GM19452 (cell line): ENCODE data around the gene BACH2.

Experiments
- ATAC-seq: cut with Tn5 transposase; IDR thresholded peaks from one replicate; pipeline ENCODE4 v1.9.1; 2021; ENCODE audit not compliant: unreplicated experiment

The BACH2 gene

DNA sequence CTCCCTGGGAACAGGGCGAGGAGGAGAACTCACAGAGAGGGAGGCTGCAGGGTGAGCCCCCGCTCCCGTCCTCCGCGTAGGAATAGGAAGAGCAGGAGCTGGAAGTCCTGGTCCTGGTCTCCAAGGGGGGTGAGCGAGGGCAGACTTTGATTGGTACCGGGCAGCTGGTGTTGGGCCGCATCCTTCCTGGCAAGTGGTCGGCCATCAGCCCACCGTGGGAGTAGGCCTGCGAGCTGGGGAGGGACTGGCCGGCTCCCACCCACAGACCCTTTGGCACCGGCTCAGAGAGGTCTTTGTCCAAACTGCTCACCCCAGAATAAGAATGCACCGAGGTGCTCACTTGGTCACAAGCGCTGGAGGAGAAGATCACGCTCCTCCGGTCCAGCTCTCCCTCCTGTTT, 346.2 kb downstream of the BACH2 start:
- ATAC-seq: no peak

DNA sequence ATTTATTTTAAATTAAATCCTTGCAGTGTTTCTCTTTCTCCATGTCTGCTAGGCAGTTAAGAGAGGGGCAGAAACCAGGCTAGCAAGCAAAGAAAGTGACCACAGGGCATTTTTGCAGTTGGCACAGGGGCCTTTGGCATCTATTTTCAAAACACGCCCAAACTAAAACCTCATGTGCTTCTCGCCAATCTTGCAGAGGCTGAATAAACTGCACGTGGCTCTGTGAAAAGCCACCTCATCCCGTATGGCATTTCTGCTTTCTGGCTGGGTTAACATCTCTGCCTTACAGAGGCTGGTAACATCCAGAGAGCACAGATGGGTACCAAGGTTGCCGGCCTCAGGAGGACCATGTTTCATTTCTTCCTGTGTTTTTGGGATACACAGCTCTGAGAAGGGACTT, 347.8 kb downstream of the BACH2 start:
- ATAC-seq: no peak

DNA sequence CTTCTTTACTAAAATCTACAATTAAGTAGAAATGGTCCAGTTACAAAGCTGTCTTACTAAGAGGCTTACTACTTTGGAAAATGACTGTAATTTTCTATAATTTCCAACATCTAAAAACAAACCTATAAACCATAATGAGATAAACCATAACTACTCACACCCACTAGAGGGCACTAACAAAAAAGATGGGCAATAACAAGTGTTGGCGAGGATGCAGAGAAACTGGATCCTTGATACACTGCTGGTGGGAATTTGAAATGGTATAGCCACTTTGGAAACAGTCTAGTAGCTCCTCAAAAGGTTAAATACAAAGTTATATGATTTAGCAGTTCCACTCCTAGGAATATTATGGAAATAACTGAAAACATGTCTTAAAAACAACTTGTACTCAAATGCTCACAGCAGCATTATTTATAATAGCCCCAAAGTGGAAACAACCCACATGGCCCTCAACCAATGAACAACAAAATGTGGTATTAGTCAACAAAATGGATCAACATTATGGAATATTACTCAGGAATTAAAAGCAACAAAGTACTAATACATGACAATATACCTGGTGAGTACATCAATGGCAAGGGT, 351.7 kb downstream of the BACH2 start:
- no peak for ATAC-seq

DNA sequence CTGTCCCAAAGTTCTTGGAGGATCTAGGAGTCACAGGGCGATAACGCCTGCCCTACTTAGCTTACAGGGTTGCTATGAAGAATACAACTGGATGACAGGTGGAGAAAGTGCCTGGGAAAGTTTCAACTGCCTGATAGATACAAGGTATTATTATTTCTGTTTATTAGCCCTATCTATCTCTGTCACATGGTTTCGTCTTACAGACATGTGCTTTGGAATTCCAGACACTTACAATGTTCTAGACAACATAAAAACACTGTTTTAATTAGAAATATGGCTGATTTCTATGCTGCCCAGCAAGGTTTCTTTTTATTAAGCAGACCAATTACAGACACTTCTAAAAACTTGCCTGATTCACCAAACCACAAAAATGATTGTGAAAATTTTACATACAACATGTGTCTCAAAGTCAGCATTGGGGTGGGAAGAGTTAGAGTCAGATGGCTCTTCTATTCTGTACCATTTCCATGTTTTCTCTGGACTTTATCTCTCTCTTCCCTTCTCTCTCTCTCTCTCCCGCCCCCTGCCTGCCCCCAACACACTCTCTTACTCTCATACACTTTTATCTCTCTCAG, 352.4 kb downstream of the BACH2 start:
- ATAC-seq: no peak

DNA sequence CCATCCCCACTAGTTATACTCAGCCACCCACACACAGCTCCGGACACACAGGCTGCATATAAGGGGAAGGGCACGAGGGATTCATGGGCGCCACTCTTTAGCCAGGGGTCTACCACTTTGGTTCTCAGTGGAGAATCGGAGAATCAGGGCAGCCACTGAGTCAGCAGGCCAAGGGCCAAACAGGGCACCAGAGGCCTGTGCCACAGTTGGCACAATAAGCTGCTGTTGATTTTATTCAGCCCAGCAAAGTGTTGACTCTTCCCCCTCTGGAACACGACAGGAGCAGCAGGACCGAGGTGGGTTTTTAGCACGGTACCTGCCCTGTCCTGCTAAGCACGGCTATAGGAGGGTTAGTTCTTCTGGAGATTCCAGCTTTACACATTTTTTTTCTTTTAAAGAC, 354.0 kb downstream of the BACH2 start:
- no peak for ATAC-seq

DNA sequence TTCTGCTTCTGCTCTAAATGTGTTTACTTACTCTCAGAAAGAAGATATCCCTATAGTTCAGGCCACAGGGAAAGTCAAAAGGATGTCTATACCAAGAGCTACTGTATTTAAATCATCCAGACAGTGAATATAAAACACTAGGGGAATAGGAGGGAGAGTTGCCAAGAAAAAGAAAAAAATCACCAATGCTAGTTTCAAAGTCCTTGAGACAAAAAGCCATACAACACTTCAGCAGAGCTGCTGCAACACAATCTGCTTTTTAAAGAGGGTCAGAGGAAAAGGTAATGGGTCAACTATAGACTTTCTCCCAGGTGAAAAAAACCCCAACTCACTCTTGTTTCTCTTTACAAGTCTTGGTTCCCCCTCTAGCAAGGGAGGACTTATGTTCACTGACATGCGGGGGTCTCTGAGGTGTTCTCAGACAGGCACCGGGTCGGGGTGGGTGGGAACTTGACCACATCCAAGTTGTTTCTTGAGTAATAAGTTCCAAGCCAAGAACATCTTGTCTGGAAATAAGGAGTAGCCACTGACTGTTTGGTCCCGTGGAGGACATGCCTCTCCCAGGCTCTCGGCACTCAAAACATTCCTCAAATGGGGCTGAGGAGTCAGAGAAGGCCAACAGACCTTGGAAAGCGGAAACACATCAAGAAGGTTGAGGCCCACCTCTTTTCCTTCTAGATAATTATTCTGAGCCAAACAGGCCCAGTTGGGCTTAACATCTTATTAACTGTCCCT, 354.7 kb downstream of the BACH2 start:
- no peak for ATAC-seq

DNA sequence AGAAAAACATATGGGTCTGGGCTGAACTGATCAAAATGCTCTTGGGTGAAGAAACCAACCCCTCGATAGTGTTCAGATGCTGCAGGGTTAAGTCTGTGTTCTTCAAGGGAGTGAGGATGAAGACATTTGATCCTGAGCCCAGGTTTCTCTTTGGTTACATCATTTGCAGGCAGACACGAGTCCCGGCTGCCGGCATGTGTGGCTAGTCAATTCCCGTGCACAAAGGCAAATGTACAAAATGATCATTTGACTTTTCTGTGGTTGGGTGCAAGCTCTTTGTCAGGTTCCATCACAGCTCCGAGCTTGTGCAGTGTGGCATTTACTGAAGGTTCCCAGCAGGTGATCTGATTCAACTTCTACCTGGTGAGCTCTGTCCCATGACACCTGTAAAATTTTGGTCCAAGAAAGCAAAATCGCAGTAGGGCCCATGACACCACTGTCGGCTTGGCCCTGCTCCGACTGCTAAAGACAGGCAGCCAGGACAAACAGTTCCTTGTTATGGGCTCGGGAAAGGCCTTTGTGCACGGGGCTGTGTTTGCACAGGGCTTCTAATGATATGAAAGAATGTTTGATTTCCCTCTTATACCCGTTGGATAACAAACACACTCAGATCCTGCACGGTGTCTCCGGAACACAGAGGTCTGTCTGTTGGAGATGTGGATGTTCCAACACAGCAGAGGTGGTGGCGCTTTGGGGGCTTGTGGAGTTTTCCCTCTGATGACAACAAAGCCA, 355.4 kb downstream of the BACH2 start:
- ATAC-seq: no peak

DNA sequence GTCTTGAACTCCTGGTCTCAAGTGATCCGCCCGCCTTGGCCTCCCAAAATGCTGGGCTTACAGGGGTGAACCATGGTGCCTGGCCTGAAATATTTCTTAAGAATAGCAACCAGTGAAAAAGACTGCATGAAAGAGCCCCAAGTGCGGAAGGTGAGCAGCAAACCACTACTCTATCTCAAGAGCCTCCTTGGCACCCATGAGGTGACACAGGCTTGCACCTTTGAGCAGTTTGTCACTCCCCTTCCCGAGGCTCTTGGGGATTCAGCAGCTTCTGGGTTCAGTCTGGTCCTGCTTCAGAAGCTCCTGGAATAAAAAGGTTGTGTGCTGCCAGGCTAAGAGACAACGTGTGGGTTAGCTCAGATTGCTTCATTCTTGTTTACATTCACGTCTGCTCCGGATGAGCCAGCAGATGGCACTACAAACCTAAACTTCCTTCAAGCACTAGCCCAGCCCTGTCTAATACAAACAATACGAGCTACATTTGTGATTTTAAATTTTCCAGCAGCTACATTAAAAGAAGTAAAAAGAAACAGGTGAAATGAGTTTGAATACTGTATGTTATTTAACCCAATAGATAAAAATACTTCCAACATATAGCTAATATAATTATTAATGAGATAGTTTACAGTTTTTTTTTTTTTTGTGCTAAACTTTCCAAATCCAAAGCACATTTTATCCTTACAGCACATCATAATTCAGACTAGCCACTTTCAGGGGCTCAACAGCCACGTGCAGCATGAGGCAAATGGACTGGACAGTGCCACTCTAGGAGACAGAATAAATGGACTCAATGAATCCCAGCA, 356.2 kb downstream of the BACH2 start:
- peak; percentile 89 for ATAC-seq

DNA sequence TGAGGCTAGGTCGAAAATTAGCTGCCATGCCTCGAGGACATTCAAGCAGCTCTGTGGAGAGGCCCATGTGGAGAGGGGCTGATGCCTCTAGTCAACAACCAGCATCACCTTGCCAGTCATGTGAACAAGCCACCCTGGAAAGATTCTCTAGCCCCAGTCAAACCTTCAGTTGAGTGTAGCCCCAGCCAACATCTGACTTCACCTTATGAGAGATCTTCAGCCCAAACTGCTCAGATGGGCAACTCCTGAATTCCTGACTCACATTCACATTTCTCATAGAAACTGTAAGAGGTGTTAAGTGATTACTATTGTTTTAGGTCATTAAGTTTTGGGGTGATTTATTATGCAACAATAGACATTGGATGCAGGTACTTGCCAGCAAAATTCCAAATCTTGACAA, 357.5 kb downstream of the BACH2 start:
- no peak for ATAC-seq

DNA sequence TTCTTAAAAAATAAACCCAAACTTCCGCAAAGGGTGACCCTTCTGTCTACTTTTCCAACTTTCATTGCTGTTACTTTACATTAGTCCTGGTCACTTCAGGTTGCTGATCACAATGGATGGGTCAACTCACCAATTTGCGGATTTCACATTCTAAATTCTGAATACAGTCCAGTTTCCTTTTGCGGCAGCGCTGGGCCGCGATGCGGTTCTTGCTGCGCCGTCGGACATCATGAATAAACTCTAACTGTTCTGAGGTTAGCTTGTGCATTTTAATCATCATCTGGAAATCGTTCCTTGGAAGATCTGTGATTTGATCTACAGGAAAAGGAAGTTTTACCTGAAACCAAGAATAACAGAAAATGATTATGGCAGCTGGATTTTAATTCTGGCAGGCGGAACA, 358.6 kb downstream of the BACH2 start:
- no peak for ATAC-seq

DNA sequence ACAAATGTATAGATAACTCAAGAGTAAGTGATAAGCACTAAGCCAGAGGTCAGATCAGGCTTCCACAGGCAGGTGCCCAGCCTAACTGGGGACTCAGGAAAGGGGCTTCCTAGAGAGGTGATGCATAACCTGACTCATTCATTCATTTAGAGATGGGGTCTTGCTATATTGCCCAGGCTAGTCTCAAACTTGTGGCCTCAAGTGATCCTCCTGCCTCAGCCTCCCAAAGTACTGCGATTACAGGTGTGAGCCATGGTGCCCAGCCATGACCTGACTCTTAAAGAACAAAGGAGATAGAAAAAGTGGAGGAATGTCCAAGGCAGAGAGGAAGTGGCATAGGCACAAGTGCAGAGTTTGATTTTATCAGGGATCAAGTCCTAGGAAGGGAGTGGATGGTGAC, 360.5 kb downstream of the BACH2 start:
- ATAC-seq: no peak

DNA sequence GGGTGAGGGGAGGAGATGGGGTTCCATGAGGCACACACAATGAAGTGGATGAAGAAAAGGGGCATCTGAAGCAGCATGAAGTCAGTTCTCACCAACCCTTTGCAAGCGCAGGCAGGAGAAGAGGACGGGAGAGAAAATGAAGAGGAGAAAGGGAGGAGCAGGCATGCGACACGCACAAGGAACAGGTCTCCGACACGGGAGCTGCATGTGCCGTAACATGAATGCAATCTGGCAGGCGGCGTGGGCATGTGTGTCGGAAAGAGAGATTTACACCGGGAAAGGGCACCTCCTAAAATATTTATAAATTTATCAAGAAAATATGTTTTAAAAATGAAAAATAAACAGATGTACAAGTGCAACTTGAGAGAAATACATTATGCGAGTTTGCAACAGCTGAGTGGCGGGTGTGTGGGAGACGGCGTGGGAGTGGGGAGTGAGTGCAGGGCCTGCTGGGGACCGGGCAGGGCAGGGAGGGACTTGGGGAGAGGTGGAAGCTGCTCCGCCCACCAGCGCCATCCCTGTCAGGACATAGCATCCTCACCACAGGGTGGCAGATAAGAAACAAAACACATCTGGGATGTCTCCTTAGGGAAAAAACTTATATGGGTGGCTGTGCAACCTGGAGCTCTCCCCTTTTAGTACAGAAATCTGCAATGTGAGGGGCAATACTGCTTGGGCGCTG, 361.8 kb downstream of the BACH2 start:
- no peak for ATAC-seq

DNA sequence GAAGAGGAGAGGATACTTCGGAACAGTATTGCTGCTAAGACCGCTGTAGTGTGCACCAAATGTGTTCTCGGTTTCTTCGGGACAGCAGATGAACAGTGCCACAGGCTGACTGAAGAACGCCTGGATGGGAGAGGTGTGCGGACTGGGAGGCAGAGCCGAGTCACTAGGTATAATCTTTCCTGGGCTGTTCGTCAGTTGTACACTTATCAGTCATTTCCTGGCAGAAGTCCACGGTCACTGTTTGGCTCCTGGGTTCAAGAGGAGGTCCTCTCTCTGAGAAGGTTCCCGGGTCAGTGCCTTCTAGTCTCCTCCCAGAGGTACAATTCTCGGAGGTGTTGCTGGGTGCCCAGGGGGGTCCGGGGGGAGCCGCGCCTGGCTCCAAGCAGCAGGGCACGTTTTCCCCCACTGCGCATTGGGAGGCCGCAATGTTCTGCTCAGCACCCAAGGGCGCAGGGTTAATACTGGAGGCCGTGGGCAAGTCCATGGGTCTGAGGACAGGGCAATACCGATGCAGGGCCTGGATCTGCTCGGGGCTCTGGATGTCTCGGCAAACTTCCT, 364.3 kb downstream of the BACH2 start:
- no peak for ATAC-seq

DNA sequence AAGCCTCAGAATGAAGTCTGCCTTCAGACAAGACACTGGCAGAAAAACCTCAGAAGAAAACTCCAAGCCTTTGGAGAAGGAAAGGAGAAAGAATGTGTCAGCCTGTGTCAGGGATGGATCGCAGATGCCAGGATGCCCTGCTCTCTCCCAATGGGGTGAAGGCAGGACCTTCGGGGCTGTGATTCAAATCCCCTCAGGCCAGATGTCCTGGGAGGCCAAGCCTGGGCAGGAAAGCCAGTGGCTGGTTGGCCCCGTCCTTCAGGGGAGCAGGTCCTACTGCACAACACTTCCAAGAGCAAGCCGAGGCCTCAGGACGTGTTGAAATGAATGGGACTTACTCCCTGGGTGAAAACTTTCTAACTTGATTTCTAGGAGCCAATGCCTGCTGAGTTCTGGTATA, 365.9 kb downstream of the BACH2 start:
- no peak for ATAC-seq

DNA sequence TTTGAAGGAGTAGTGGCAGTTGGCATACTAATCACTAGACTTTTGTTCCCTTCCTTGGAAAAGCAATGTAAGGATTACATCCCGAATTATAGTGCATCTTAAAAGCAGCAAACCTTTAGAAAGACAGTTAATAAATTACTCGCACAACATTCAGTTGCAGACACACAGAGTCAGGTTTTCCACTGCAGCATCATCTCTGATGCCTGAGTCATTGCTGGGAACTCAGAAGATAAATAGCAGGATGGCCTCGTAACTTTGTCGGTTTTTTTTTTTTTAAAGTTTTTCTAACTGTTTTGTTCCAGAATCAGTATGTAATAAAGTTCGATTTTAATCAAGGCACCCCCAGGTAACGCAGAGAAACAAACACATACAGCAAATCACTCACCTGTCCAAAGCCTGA, 368.0 kb downstream of the BACH2 start:
- no peak for ATAC-seq

DNA sequence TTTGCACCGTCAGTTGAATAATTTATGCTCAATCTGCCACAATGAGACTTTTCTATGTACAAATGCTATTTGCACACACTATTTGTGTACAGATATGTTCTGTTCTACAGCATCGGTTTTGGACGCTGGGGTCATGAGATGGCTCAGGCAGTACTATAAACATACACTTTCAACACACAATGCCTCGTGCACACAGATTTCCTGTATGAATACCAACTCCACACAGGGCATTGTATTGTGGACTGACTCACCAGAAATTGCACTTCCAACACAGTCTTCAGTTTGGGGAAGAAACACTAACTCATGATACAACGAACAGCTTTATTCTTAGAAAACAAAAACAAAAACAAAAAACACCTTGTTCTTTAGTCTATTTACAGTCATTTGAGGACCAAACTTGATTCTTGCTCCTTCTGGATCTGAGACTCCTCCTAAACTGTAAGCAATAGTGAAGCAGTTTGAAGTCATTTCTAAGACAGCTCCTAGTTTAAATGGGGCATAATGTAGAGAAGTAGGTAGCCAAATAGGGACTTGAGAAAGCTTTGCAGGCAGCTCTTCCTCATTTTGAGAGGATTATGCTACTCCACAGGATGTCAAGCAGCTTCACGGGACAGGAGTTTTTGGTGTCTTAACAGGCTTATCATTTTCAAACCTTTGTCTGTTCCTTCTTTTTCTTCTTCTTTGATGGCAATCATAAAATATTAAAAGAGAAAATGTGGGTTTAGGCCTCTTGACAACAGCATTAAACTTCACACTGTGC, 368.7 kb downstream of the BACH2 start:
- no peak for ATAC-seq

DNA sequence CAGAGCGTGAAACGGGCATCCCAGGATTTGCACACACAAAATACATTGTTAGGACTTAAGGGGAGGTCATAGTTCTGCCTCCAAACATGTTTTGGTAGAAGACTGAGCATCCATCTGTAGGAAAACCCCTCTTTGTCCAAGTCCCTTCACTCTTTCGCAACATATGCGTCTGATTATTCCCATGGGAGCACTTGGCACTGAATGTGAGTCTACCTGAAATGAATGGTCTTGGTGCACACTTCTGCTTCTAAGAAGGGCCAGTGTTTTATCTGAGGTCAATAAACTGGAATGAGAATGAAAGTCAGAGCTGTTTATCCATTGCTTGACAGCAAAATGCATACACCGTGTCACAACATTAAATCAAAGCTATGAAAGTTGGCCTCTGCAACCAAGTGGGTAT, 369.4 kb downstream of the BACH2 start:
- no peak for ATAC-seq

DNA sequence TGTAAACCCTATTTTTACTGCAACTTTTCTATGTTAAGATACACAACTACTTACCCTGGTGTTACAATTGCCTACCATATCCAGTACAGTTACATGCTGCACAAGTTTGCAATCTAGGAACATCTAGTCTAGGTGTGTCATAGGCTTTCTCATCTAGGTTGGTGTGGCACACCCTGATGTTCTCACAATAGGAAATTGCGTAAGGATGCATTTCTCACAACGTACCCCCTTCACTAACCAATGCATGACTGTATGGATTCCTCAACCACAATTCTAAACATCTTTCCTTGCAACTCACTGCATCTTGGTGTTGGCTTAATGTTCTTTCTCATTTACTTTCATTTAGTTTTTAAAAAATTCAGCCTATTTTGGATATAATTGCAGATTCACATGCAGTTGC, 370.8 kb downstream of the BACH2 start:
- ATAC-seq: no peak

DNA sequence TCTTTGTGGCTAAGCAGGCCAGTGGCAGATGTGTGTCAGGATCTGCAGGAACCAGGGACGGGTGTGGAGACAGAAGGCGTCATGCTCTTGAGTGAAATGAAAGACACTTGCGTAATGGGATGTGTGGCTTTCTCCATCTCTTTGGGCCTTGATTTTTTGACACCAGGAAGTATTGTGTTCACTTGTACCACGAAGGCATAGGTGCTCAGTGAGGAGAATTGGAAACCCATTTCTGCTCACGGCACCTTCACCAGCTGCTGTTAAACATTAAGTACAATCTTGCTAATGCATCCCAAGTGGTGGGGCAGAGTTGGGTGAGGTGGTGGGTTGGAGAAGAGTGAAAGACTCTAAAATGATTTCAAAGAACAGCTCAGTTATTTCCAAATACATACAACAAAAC, 372.4 kb downstream of the BACH2 start:
- ATAC-seq: no peak

DNA sequence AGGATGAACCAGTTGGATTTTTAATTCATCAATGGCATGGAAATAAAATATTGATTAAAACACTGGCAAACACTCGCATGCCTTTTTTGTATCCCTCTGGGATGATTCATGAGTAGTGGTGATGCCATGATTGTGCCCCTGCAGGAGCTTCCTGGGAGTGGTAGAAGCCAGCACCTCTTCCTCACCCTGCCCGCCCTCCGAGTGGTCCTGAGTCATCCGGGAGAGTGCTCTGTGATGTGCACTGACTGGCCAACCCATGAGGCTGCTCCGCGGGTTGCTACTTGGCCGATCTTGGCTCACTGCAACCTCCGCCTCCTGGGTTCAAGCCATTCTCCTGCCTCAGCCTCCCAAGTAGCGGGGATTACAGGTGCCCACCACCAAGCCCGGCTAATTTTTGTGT, 375.0 kb downstream of the BACH2 start:
- ATAC-seq: no peak
